Natural killer cell (primary cell): ENCODE data around the gene AADACL4. TPM values are rescaled to one million over a fixed set of nuclear protein-coding genes. Genes with fewer than 3 reads are reported as not detected.

Experiments
- ATAC-seq, 3 donors: fragments of 150-1000 bp in 2 of 3; fragments of 200-7000 bp in 1 of 3; cut with Tn5 transposase; 1 replicate in 1 of 3; 2 replicates in 2 of 3; pipeline ENCODE4 v1.10.0; 2021; ENCODE audit warnings: mild to moderate bottlenecking in 2 of 3, moderate library complexity in 2 of 3
- DNase-seq, 2 donors: peaks; one replicate each; pipeline versions ENCODE4 v3.0.0 to v3.0.0-alpha.2; 2013 to 2021; ENCODE audit warnings: mixed read lengths in 1 of 2
- H3K27ac ChIP-seq: one replicate; pipeline ENCODE4 v1.5.1; 2013; ENCODE audit warnings: mild to moderate bottlenecking, low read length
- H3K27me3 ChIP-seq: one replicate; pipeline ENCODE4 v1.6.1; 2013; ENCODE audit warnings: low read length; ENCODE audit not compliant: control insufficient read depth, insufficient read depth
- H3K36me3 ChIP-seq: one replicate; pipeline ENCODE4 v1.6.1; 2013; ENCODE audit warnings: low read length; ENCODE audit not compliant: control insufficient read depth, insufficient read depth
- H3K4me1 ChIP-seq: one replicate; pipeline ENCODE4 v1.6.1; 2013; ENCODE audit warnings: low read length; ENCODE audit not compliant: control insufficient read depth, insufficient read depth
- H3K4me3 ChIP-seq: one replicate; pipeline ENCODE4 v1.5.1; 2013; ENCODE audit warnings: low read length
- H3K9me3 ChIP-seq: one replicate; pipeline ENCODE4 v1.6.1; 2013; ENCODE audit warnings: low read length; ENCODE audit not compliant: control insufficient read depth, insufficient read depth
- H3K27ac Mint-ChIP-seq, 2 donors: one replicate each; pipeline ENCODE4 v1.8.0; 2022; ENCODE audit warnings: mild to moderate bottlenecking in 2 of 2, mixed read lengths in 2 of 2, moderate library complexity in 1 of 2
- H3K27me3 Mint-ChIP-seq, 2 donors: one replicate each; pipeline ENCODE4 v1.8.0; 2022; ENCODE audit warnings: low read depth in 2 of 2, mixed read lengths in 2 of 2
- H3K36me3 Mint-ChIP-seq: one replicate; pipeline ENCODE4 v1.8.0; 2022; ENCODE audit warnings: mixed read lengths
- H3K4me1 Mint-ChIP-seq, 2 donors: one replicate each; pipeline ENCODE4 v1.8.0; 2022; ENCODE audit warnings: mixed read lengths in 2 of 2
- H3K4me3 Mint-ChIP-seq: one replicate; pipeline ENCODE4 v1.8.0; 2022; ENCODE audit warnings: mild to moderate bottlenecking, moderate library complexity, mixed read lengths
- H3K9me3 Mint-ChIP-seq, 2 donors: one replicate each; pipeline ENCODE4 v1.8.0; 2022; ENCODE audit warnings: mixed read lengths in 2 of 2
- WGBS: methylation state at CpG from one replicate; pipeline ENCODE4 v1.1.7; 2013; ENCODE audit warnings: missing lambda C conversion rate; ENCODE audit not compliant: insufficient coverage; 5-methylcytosine and 5-hydroxymethylcytosine counted together
- intact Hi-C: fragments of 100-400 bp; cut with micrococcal nuclease; formaldehyde crosslinking; loops from one replicate; pipeline ENCODE4 v1.14.2; 2022
- total RNA-seq, 4 donors: library from RNA; stranded (reverse); fragments of 120-200 nt in 1 of 4; gene quantifications; one replicate each; pipeline versions ENCODE4 v1.2.3 to v1.2.4, GENCODE V29; 2013 to 2022
- TF ChIP-seq, protein P1 (sequence below): fragments of 200-600 bp; IDR thresholded peaks from one replicate; pipeline ENCODE4 v1.8.0; 2022; ENCODE audit warnings: antibody characterized with exemption

AADACL4 gene
- total RNA-seq, 3 donors from 2014 or later (not counting 1 experiment from before 2014, with no cell fraction given) = not detected

DNA sequence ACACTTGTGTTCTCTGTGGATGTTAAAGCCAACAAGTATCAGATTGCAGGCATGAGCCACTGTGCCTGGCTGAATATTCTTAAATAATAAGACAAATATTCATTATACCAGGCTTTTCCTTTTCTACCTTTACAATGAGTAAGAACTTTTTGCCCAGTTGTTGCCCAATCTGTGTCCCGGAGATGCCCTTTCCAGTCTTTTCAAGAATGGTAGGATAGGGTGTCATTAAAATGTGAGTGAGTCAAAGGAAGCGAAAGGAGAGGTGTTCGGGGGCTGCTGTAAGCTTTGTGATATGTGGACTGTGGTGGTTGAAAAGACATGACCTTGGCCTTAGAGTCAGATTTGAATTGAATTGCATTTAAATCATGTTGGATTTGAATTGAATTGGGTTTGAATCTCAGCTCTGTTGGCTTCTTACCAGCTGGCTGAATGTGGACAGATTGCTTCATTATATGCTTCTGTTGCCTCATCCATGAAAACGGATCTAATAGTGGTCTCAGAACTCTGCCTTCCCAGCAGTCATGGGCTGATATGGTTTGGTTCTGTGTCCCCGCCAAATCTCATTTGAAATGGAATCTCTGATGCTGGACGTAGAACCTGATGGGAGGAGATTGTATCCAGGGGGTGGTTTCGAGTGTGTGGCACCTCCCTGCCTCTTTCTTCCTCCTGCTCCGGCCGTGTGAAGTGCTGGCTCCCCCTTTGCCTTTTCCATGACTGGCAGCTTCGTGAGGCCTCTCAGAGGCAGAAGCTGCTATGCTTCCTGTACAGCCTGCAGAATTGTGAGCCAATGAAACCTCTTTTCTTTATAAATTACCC lies 49.3 kb downstream of the AADACL4 start:
- Histone ChIP-seq H3K27ac (no peak overlapping the region), H3K27me3 (no peaks in the 10 kb centered on the region), H3K36me3 (no peaks in the 10 kb centered on the region), H3K4me3 (no peak overlapping the region), H3K4me1 (no peaks in the 10 kb centered on the region), H3K9me3 (no peaks in the 10 kb centered on the region)
- no peaks in the 10 kb centered on the region for H3K36me3 Mint-ChIP-seq
- TF ChIP-seq, protein P1, sequence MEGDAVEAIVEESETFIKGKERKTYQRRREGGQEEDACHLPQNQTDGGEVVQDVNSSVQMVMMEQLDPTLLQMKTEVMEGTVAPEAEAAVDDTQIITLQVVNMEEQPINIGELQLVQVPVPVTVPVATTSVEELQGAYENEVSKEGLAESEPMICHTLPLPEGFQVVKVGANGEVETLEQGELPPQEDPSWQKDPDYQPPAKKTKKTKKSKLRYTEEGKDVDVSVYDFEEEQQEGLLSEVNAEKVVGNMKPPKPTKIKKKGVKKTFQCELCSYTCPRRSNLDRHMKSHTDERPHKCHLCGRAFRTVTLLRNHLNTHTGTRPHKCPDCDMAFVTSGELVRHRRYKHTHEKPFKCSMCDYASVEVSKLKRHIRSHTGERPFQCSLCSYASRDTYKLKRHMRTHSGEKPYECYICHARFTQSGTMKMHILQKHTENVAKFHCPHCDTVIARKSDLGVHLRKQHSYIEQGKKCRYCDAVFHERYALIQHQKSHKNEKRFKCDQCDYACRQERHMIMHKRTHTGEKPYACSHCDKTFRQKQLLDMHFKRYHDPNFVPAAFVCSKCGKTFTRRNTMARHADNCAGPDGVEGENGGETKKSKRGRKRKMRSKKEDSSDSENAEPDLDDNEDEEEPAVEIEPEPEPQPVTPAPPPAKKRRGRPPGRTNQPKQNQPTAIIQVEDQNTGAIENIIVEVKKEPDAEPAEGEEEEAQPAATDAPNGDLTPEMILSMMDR = no peak
- H3K27me3 Mint-ChIP-seq = peaks cover 10 to 26% of the 10 kb centered on the region in 2 donors
- no peaks in the 10 kb centered on the region for H3K9me3 Mint-ChIP-seq
- H3K27ac Mint-ChIP-seq = no peak overlapping the region
- ATAC-seq (no peak), DNase-seq (no peak)
- 73% methylated on average over 10 of the region's 10 CpGs for WGBS
- no peaks in the 10 kb centered on the region for H3K4me1 Mint-ChIP-seq
- intact Hi-C loops = no loop called here
- no peak overlapping the region for H3K4me3 Mint-ChIP-seq

DNA sequence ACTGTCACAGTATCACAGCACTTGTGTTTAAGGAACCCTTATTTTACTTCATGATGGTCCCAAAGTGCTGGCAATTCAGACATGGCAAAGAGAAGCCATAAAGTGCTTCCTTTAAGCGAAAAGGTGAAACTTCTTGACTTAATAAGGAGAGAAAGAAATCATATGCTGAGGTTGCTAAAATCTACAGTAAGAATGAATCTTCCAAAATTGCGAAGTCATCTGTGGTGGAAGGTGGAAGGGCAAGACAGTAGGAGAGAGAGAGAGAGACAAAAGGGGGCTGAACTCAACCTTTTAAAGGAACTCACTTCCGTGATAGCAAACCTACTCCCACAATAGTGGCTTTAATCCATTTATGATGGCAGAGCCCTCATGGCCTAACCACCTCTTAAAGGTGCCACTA lies 52.8 kb downstream of the AADACL4 start:
- intact Hi-C loops = no loop called here
- Histone ChIP-seq H3K27me3 (peaks cover 6% of the 10 kb centered on the region), H3K27ac (no peak overlapping the region), H3K4me1 (no peaks in the 10 kb centered on the region), H3K9me3 (no peaks in the 10 kb centered on the region), H3K4me3 (no peak overlapping the region), H3K36me3 (no peaks in the 10 kb centered on the region)
- no peak for ATAC-seq
- H3K4me3 Mint-ChIP-seq = no peak overlapping the region
- no peaks in the 10 kb centered on the region for H3K4me1 Mint-ChIP-seq
- 98% methylated on average over 2 of the region's 3 CpGs for WGBS
- no peaks in the 10 kb centered on the region for H3K36me3 Mint-ChIP-seq
- no peak overlapping the region for H3K27ac Mint-ChIP-seq
- TF ChIP-seq, protein P1 = no peak
- H3K9me3 Mint-ChIP-seq = no peaks in the 10 kb centered on the region
- no peak for DNase-seq
- peaks cover 19 to 34% of the 10 kb centered on the region in 2 donors for H3K27me3 Mint-ChIP-seq

DNA sequence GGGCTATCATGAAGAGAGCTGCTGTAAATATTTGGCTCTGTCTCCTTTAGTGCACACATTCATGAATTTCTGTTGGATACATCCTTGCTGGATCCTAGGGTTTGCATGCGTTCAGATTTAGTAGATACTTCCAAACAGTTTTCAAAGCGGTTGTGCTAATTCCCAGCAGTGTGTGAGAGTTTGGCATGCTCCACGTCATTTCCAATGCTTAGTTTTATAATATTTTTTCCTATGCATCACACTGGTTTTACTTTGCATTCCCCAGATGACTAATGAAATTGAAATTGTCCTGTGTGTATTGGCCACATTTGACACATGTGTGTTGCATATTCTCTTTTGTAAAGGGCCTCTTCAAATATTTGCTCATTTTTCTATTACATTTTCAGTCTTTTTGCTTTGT lies 53.5 kb downstream of the AADACL4 start:
- peaks cover 19 to 34% of the 10 kb centered on the region in 2 donors for H3K27me3 Mint-ChIP-seq
- no peaks in the 10 kb centered on the region for H3K36me3 Mint-ChIP-seq
- H3K4me3 ChIP-seq = no peak overlapping the region
- intact Hi-C loops = no loop called here
- ATAC-seq = no peak
- no peak for DNase-seq
- H3K4me3 Mint-ChIP-seq = no peak overlapping the region
- H3K9me3 ChIP-seq = peaks cover under 1% of the 10 kb centered on the region
- peaks cover 6% of the 10 kb centered on the region for H3K27me3 ChIP-seq
- H3K27ac Mint-ChIP-seq = no peak overlapping the region
- no peaks in the 10 kb centered on the region for H3K36me3 ChIP-seq
- no peaks in the 10 kb centered on the region for H3K9me3 Mint-ChIP-seq
- WGBS = 87% methylated on average over 3 of the region's 3 CpGs
- H3K4me1 Mint-ChIP-seq = no peaks in the 10 kb centered on the region
- TF ChIP-seq, protein P1 = no peak
- H3K27ac ChIP-seq = no peak overlapping the region
- H3K4me1 ChIP-seq = no peaks in the 10 kb centered on the region
